Fibroblast of lung (primary cell): ENCODE results near the gene FRMD4A. TPM values are rescaled to one million over a fixed set of nuclear protein-coding genes. Genes with fewer than 3 reads are reported as not detected.

Source experiments
- DNase-seq, 2 donors: peaks; one replicate each; pipeline versions ENCODE4 v3.0.0 to v3.0.0-alpha.2; 2010; ENCODE audit warnings: low read depth in 2 of 2
- H2AFZ ChIP-seq: 2 replicates; pipeline ENCODE4 v1.5.1; 2012; ENCODE audit warnings: low read length, control low read depth, inconsistent platforms
- H3K27ac ChIP-seq: 2 replicates; pipeline ENCODE4 v1.5.1; 2011; ENCODE audit warnings: low read length, control low read depth; ENCODE audit not compliant: insufficient read depth
- H3K27me3 ChIP-seq: 2 replicates; pipeline ENCODE4 v1.5.1; 2011; ENCODE audit warnings: mild to moderate bottlenecking, low read length; ENCODE audit not compliant: control insufficient read depth, insufficient read depth
- H3K36me3 ChIP-seq: 2 replicates; pipeline ENCODE4 v1.5.1; 2011; ENCODE audit warnings: low read length; ENCODE audit not compliant: control insufficient read depth, insufficient read depth
- H3K4me1 ChIP-seq: 2 replicates; pipeline ENCODE4 v1.5.1; 2011; ENCODE audit warnings: low read length; ENCODE audit not compliant: control insufficient read depth, insufficient read depth; ENCODE audit errors: extremely low read depth
- H3K4me2 ChIP-seq: 2 replicates; pipeline ENCODE4 v1.5.1; 2011; ENCODE audit warnings: low read length, control low read depth; ENCODE audit not compliant: insufficient read depth; ENCODE audit errors: extremely low read depth
- H3K4me3 ChIP-seq, 4 experiments: fragments of 200-600 bp in 1 of 4; sonication (generic) in 1 of 4; replicated peaks in 1 of 4; 2 replicates each; pipeline ENCODE4 v1.5.1; 2011 to 2016; ENCODE audit warnings: low read length in 4 of 4, low read depth in 3 of 4, mild to moderate bottlenecking in 3 of 4, control low read depth in 2 of 4, inconsistent platforms in 1 of 4, mixed read lengths in 1 of 4; ENCODE audit not compliant: insufficient read depth in 1 of 4; ENCODE audit errors: control extremely low read depth in 1 of 4
- H3K79me2 ChIP-seq: 2 replicates; pipeline ENCODE4 v1.5.1; 2012; ENCODE audit warnings: mild to moderate bottlenecking, low read length, inconsistent platforms; ENCODE audit not compliant: control insufficient read depth, insufficient read depth
- H3K9ac ChIP-seq: 2 replicates; pipeline ENCODE4 v1.5.1; 2011; ENCODE audit warnings: mild to moderate bottlenecking, low read length, control low read depth; ENCODE audit not compliant: insufficient read depth
- H3K9me3 ChIP-seq: 2 replicates; pipeline ENCODE4 v1.5.1; 2012; ENCODE audit warnings: low read depth, low read length; ENCODE audit not compliant: control insufficient read depth, insufficient read depth
- H4K20me1 ChIP-seq: 2 replicates; pipeline ENCODE4 v1.5.1; 2011; ENCODE audit warnings: low read length; ENCODE audit not compliant: control insufficient read depth, insufficient read depth; ENCODE audit errors: extremely low read depth
- EZH2 ChIP-seq: IDR thresholded peaks from 2 replicates; pipeline ENCODE4 v1.5.1; 2012; ENCODE audit warnings: low read length, control low read depth, mild to moderate bottlenecking; ENCODE audit errors: missing control alignments
- polyA plus RNA-seq, 2 donors: library from polyadenylated mRNA; depleted of rRNA in 1 of 2; stranded (reverse) in 1 of 2; unstranded in 1 of 2; fragments of >200 nt; gene quantifications; 2 replicates each; pipeline ENCODE4 v1.2.1, GENCODE V29; 2011 to 2012; ENCODE audit warnings: missing spikeins in 1 of 2
- total RNA-seq: library from RNA; depleted of rRNA; stranded (reverse); fragments of >200 nt; gene quantifications from 2 replicates; pipeline ENCODE4 v1.2.1, GENCODE V29; 2014
- TF ChIP-seq, protein P1 (sequence below), 2 donors: IDR thresholded peaks in 1 of 2; conservative IDR thresholded peaks in 1 of 2; 1 replicate in 1 of 2; 2 replicates in 1 of 2; pipeline ENCODE4 v1.5.1; 2011 to 2012; ENCODE audit warnings: low read length in 2 of 2, control low read depth in 1 of 2, inconsistent platforms in 1 of 2, low read depth in 1 of 2, mild to moderate bottlenecking in 1 of 2

Gene FRMD4A
- total and polyA plus RNA-seq, 2 donors (not counting 1 experiment from before 2014, with no cell fraction given) = 26.9 to 63.6 TPM

- Histone ChIP-seq H3K4me2 (no peak overlapping the region), H3K9ac (no peak overlapping the region), H3K36me3 (no peaks in the 10 kb centered on the region), H3K9me3 (no peaks in the 10 kb centered on the region), H4K20me1 (no peaks in the 10 kb centered on the region), H3K4me1 (no peaks in the 10 kb centered on the region), H3K4me3 (no peak overlapping the region), H2AFZ (no peak overlapping the region), H3K79me2 (no peaks in the 10 kb centered on the region), H3K27ac (no peak overlapping the region), H3K27me3 (peaks cover 18% of the 10 kb centered on the region)
- TF ChIP-seq, protein P1, sequence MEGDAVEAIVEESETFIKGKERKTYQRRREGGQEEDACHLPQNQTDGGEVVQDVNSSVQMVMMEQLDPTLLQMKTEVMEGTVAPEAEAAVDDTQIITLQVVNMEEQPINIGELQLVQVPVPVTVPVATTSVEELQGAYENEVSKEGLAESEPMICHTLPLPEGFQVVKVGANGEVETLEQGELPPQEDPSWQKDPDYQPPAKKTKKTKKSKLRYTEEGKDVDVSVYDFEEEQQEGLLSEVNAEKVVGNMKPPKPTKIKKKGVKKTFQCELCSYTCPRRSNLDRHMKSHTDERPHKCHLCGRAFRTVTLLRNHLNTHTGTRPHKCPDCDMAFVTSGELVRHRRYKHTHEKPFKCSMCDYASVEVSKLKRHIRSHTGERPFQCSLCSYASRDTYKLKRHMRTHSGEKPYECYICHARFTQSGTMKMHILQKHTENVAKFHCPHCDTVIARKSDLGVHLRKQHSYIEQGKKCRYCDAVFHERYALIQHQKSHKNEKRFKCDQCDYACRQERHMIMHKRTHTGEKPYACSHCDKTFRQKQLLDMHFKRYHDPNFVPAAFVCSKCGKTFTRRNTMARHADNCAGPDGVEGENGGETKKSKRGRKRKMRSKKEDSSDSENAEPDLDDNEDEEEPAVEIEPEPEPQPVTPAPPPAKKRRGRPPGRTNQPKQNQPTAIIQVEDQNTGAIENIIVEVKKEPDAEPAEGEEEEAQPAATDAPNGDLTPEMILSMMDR (conservative IDR thresholded peaks at IDR 0.05 in 1 of 2, IDR thresholded peaks at IDR 0.05 in 1 of 2; ENCODE audit: low read depth in 1 of 2, low read length in 2 of 2) = no peak
- TF ChIP-seq EZH2 = no peak
- DNase-seq = peak in 1 of 2 donors; percentile 60
These were observed 48.4 kb downstream of the FRMD4A start for GRCh38 chr10:14282276-14282675.

DNA sequence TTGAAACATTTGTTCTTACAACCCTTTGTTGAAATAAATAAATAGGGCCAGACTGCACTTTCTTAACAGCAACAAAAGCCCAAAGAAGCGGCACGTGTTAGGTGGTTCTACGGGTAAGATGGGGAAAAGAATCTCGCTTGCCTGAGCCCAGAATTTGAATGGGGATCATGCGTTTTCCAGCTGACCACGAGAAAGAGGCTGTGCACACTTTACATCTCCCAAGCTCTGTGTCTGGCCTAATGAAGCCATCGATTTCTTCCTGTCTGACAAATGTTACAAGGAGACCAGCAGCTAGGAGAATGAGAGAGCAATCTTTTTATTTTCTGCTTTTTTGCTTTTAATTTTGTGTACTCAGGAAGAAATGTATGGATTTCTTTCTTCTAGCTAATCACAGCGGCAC is 52.2 kb downstream of the FRMD4A start:
- Histone ChIP-seq H3K9me3 (no peaks in the 10 kb centered on the region), H2AFZ (no peak overlapping the region)

GRCh38 chr10:14276210-14276609 is 54.5 kb downstream of the FRMD4A start:
- no peaks in the 10 kb centered on the region for H3K79me2 ChIP-seq
- H2AFZ ChIP-seq = no peak overlapping the region
- H3K9ac ChIP-seq = no peak overlapping the region
- no peaks in the 10 kb centered on the region for H3K36me3 ChIP-seq
- H4K20me1 ChIP-seq = no peaks in the 10 kb centered on the region
- no peaks in the 10 kb centered on the region for H3K4me1 ChIP-seq
- peaks cover 6% of the 10 kb centered on the region for H3K27me3 ChIP-seq
- no peak overlapping the region for H3K4me3 ChIP-seq
- DNase-seq = no peak
- no peaks in the 10 kb centered on the region for H3K9me3 ChIP-seq
- no peak overlapping the region for H3K4me2 ChIP-seq
- H3K27ac ChIP-seq = no peak overlapping the region
- TF ChIP-seq, protein P1 (conservative IDR thresholded peaks at IDR 0.05 in 1 of 2, IDR thresholded peaks at IDR 0.05 in 1 of 2; ENCODE audit: low read depth in 1 of 2, low read length in 2 of 2) = no peak
- TF ChIP-seq EZH2 = no peak

More for the DNA sequence above, 52.2 kb downstream of the FRMD4A start:
- no peaks in the 10 kb centered on the region for H4K20me1 ChIP-seq
- no peak overlapping the region for H3K9ac ChIP-seq
- no peak overlapping the region for H3K4me3 ChIP-seq
- no peak for DNase-seq
- no peak overlapping the region for H3K27ac ChIP-seq
- no peak for TF ChIP-seq EZH2
- TF ChIP-seq, protein P1 (conservative IDR thresholded peaks at IDR 0.05 in 1 of 2, IDR thresholded peaks at IDR 0.05 in 1 of 2; ENCODE audit: low read depth in 1 of 2, low read length in 2 of 2) = no peak
- H3K27me3 ChIP-seq = peaks cover 8% of the 10 kb centered on the region
- no peaks in the 10 kb centered on the region for H3K79me2 ChIP-seq
- H3K4me1 ChIP-seq = no peaks in the 10 kb centered on the region
- H3K4me2 ChIP-seq = no peak overlapping the region
- no peaks in the 10 kb centered on the region for H3K36me3 ChIP-seq
